H9 (cell line): ENCODE measurements around the gene KDM4F. TPM values are rescaled to one million over a fixed set of nuclear protein-coding genes. Genes with fewer than 3 reads are reported as not detected.

Source experiments
- DNase-seq: peaks from one replicate; pipeline ENCODE4 v3.0.0-alpha.2; 2017
- H2AFZ ChIP-seq: one replicate; pipeline ENCODE4 v1.6.1; 2013; ENCODE audit warnings: mild to moderate bottlenecking, low read length, control low read depth, moderate library complexity
- H2AK5ac ChIP-seq: 2 replicates; pipeline ENCODE4 v1.6.1; 2013; ENCODE audit warnings: low read length, control low read depth, mixed read lengths; ENCODE audit not compliant: insufficient read length
- H2BK120ac ChIP-seq: one replicate; pipeline ENCODE4 v1.6.1; 2013; ENCODE audit warnings: low read depth, mild to moderate bottlenecking, low read length, control low read depth, inconsistent platforms; ENCODE audit not compliant: poor library complexity, severe bottlenecking
- H2BK12ac ChIP-seq: 2 replicates; pipeline ENCODE4 v1.6.1; 2013; ENCODE audit warnings: low read length, control low read depth, mixed read lengths, low read depth; ENCODE audit not compliant: insufficient read length
- H2BK15ac ChIP-seq: 2 replicates; pipeline ENCODE4 v1.6.1; 2013; ENCODE audit warnings: low read depth, low read length, control low read depth
- H2BK20ac ChIP-seq: one replicate; pipeline ENCODE4 v1.6.1; 2013; ENCODE audit warnings: low read depth, mild to moderate bottlenecking, low read length, control low read depth, inconsistent platforms; ENCODE audit not compliant: poor library complexity, severe bottlenecking
- H2BK5ac ChIP-seq: 2 replicates; pipeline ENCODE4 v1.6.1; 2013; ENCODE audit warnings: low read length, control low read depth, mixed read lengths; ENCODE audit not compliant: insufficient read length
- H3K14ac ChIP-seq: 2 replicates; pipeline ENCODE4 v1.6.1; 2013; ENCODE audit warnings: low read length, control low read depth; ENCODE audit not compliant: insufficient read depth
- H3K18ac ChIP-seq: 2 replicates; pipeline ENCODE4 v1.6.1; 2013; ENCODE audit warnings: low read depth, mild to moderate bottlenecking, mixed read lengths, low read length, control low read depth; ENCODE audit not compliant: insufficient read length
- H3K23ac ChIP-seq: 2 replicates; pipeline ENCODE4 v1.6.1; 2013; ENCODE audit warnings: low read length, control low read depth, mixed read lengths, low read depth; ENCODE audit not compliant: insufficient read length
- H3K23me2 ChIP-seq: 2 replicates; pipeline ENCODE4 v1.6.1; 2013; ENCODE audit warnings: low read depth, mild to moderate bottlenecking, mixed read lengths, low read length, control low read depth; ENCODE audit not compliant: insufficient read length, poor library complexity, severe bottlenecking
- H3K27ac ChIP-seq: 2 replicates; pipeline ENCODE4 v1.5.1; 2013; ENCODE audit warnings: low read length, control low read depth, mixed read lengths, low read depth; ENCODE audit not compliant: insufficient read length
- H3K27me3 ChIP-seq: 2 replicates; pipeline ENCODE4 v1.6.1; 2013; ENCODE audit warnings: low read length, control low read depth, inconsistent platforms; ENCODE audit not compliant: insufficient read depth
- H3K4ac ChIP-seq: 2 replicates; pipeline ENCODE4 v1.6.1; 2013; ENCODE audit warnings: low read depth, mild to moderate bottlenecking, control low read depth, inconsistent platforms, low read length, moderate library complexity
- H3K4me1 ChIP-seq: 2 replicates; pipeline ENCODE4 v1.6.1; 2013; ENCODE audit warnings: low read length, control low read depth, inconsistent platforms; ENCODE audit not compliant: insufficient read depth
- H3K4me2 ChIP-seq: 2 replicates; pipeline ENCODE4 v1.6.1; 2013; ENCODE audit warnings: low read length, control low read depth, mixed read lengths; ENCODE audit not compliant: insufficient read length, insufficient read depth
- H3K56ac ChIP-seq: 2 replicates; pipeline ENCODE4 v1.6.1; 2013; ENCODE audit warnings: low read depth, mild to moderate bottlenecking, mixed read lengths, low read length, control low read depth; ENCODE audit not compliant: insufficient read length
- H3K79me1 ChIP-seq: 2 replicates; pipeline ENCODE4 v1.6.1; 2013; ENCODE audit warnings: low read depth, mild to moderate bottlenecking, moderate library complexity, low read length, control low read depth, inconsistent platforms; ENCODE audit not compliant: insufficient read depth, poor library complexity, severe bottlenecking
- H3K79me2 ChIP-seq: 2 replicates; pipeline ENCODE4 v1.6.1; 2013; ENCODE audit warnings: low read length, control low read depth, inconsistent platforms; ENCODE audit not compliant: insufficient read depth
- H3K9ac ChIP-seq: 2 replicates; pipeline ENCODE4 v1.6.1; 2013; ENCODE audit warnings: low read length, control low read depth, mixed read lengths; ENCODE audit not compliant: insufficient read length; ENCODE audit errors: extremely low read depth
- H3K9me3 ChIP-seq: one replicate; pipeline ENCODE4 v1.6.1; 2013; ENCODE audit warnings: low read depth, low read length, inconsistent platforms; ENCODE audit not compliant: control insufficient read depth
- H3T11ph ChIP-seq: one replicate; pipeline ENCODE4 v1.6.1; 2013; ENCODE audit warnings: mild to moderate bottlenecking, low read length, control low read depth, inconsistent platforms
- H4K20me1 ChIP-seq: one replicate; pipeline ENCODE4 v1.6.1; 2013; ENCODE audit not compliant: control insufficient read depth, insufficient read length, insufficient read depth
- H4K5ac ChIP-seq: 2 replicates; pipeline ENCODE4 v1.6.1; 2013; ENCODE audit warnings: low read depth, mild to moderate bottlenecking, mixed read lengths, low read length, control low read depth; ENCODE audit not compliant: insufficient read length
- H4K8ac ChIP-seq: replicated peaks from 2 replicates; pipeline ENCODE4 v1.6.1; 2013; ENCODE audit warnings: low read length, control low read depth, mixed read lengths, low read depth; ENCODE audit not compliant: insufficient read length
- H4K91ac ChIP-seq: 2 replicates; pipeline ENCODE4 v1.6.1; 2013; ENCODE audit warnings: low read depth, mild to moderate bottlenecking, moderate library complexity, mixed read lengths, low read length, control low read depth; ENCODE audit not compliant: insufficient read length
- H3K27ac Mint-ChIP-seq, 3 experiments: 2 replicates in 2 of 3; 3 replicates in 1 of 3; pipeline ENCODE4 v1.8.0; 2020 to 2021; ENCODE audit warnings: mixed read lengths in 3 of 3, mild to moderate bottlenecking in 1 of 3, moderate library complexity in 1 of 3
- H3K27me3 Mint-ChIP-seq: 2 replicates; pipeline ENCODE4 v1.8.0; 2021; ENCODE audit warnings: low read depth, mild to moderate bottlenecking, moderate library complexity, mixed read lengths
- H3K36me3 Mint-ChIP-seq, 3 experiments: 2 replicates in 2 of 3; 3 replicates in 1 of 3; pipeline ENCODE4 v1.8.0; 2020 to 2021; ENCODE audit warnings: low read depth in 3 of 3, mixed read lengths in 3 of 3; ENCODE audit not compliant: insufficient read depth in 1 of 3
- H3K4me1 Mint-ChIP-seq, 2 experiments: 2 replicates each; pipeline ENCODE4 v1.8.0; 2020; ENCODE audit warnings: mixed read lengths in 2 of 2
- H3K4me3 Mint-ChIP-seq, 2 experiments: 2 replicates in 1 of 2; 3 replicates in 1 of 2; pipeline ENCODE4 v1.8.0; 2020 to 2021; ENCODE audit warnings: mild to moderate bottlenecking in 2 of 2, mixed read lengths in 2 of 2, moderate library complexity in 1 of 2
- H3K9me3 Mint-ChIP-seq, 2 experiments: 2 replicates in 1 of 2; 3 replicates in 1 of 2; pipeline ENCODE4 v1.8.0; 2020; ENCODE audit warnings: mild to moderate bottlenecking in 2 of 2, mixed read lengths in 2 of 2, moderate library complexity in 1 of 2
- total RNA-seq: library from RNA; stranded (reverse); gene quantifications from 2 replicates; pipeline ENCODE4 v1.2.1, GENCODE V29; 2021
- TF ChIP-seq, protein P1 (sequence below): fragments of 200-600 bp; sonication (generic); conservative IDR thresholded peaks from 3 replicates; pipeline ENCODE4 v1.8.0; 2021; ENCODE audit warnings: antibody characterized with exemption, mild to moderate bottlenecking

KDM4F gene
- total RNA-seq, 1 experiment from 2014 or later, result not detected

GRCh38 chr11:95076981-95077380 lies 27.8 kb downstream of the KDM4F start:
- no peak overlapping the region for H2BK120ac ChIP-seq
- no peak overlapping the region for H3K23ac ChIP-seq
- peaks cover 3% of the 10 kb centered on the region; the same call in 1 of the 2 replicates for H3K4me1 ChIP-seq
- no peak overlapping the region for H3K56ac ChIP-seq
- no peaks in the 10 kb centered on the region for H3K27me3 ChIP-seq
- no peak overlapping the region for H2BK5ac ChIP-seq
- H3K9me3 ChIP-seq, result no peaks in the 10 kb centered on the region
- H4K5ac ChIP-seq, result no peak overlapping the region
- no peak overlapping the region for H3K4ac ChIP-seq
- no peaks in the 10 kb centered on the region for H3K79me2 ChIP-seq
- H3K4me2 ChIP-seq, result no peak overlapping the region
- no peak overlapping the region for H2BK20ac ChIP-seq
- no peak overlapping the region for H3K27ac ChIP-seq
- H4K20me1 ChIP-seq, result no peaks in the 10 kb centered on the region
- H2AK5ac ChIP-seq, result no peak overlapping the region
- H3K27ac Mint-ChIP-seq, result no peak overlapping the region
- H3K4me3 Mint-ChIP-seq, result no peak overlapping the region
- no peak for DNase-seq
- no peak overlapping the region for H3K9ac ChIP-seq
- H3K79me1 ChIP-seq, result no peaks in the 10 kb centered on the region
- H3K9me3 Mint-ChIP-seq, result no peaks in the 10 kb centered on the region
- H4K91ac ChIP-seq, result no peak overlapping the region
- no peak overlapping the region for H2AFZ ChIP-seq
- H3T11ph ChIP-seq, result no peak overlapping the region
- no peaks in the 10 kb centered on the region for H3K36me3 Mint-ChIP-seq
- H4K8ac ChIP-seq, result no peak overlapping the region
- peaks cover 3 to 9% of the 10 kb centered on the region in 2 experiments for H3K4me1 Mint-ChIP-seq
- H2BK12ac ChIP-seq, result no peak overlapping the region
- H3K14ac ChIP-seq, result no peak overlapping the region
- no peak overlapping the region for H3K18ac ChIP-seq
- TF ChIP-seq, protein P1, sequence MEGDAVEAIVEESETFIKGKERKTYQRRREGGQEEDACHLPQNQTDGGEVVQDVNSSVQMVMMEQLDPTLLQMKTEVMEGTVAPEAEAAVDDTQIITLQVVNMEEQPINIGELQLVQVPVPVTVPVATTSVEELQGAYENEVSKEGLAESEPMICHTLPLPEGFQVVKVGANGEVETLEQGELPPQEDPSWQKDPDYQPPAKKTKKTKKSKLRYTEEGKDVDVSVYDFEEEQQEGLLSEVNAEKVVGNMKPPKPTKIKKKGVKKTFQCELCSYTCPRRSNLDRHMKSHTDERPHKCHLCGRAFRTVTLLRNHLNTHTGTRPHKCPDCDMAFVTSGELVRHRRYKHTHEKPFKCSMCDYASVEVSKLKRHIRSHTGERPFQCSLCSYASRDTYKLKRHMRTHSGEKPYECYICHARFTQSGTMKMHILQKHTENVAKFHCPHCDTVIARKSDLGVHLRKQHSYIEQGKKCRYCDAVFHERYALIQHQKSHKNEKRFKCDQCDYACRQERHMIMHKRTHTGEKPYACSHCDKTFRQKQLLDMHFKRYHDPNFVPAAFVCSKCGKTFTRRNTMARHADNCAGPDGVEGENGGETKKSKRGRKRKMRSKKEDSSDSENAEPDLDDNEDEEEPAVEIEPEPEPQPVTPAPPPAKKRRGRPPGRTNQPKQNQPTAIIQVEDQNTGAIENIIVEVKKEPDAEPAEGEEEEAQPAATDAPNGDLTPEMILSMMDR, result no peak
- no peaks in the 10 kb centered on the region for H3K23me2 ChIP-seq
- peaks cover 5% of the 10 kb centered on the region; the same call in 1 of the 2 replicates for H3K27me3 Mint-ChIP-seq
- H2BK15ac ChIP-seq, result no peak overlapping the region
